ENCODE results near the gene FOXJ3.

FOXJ3 gene

DNA sequence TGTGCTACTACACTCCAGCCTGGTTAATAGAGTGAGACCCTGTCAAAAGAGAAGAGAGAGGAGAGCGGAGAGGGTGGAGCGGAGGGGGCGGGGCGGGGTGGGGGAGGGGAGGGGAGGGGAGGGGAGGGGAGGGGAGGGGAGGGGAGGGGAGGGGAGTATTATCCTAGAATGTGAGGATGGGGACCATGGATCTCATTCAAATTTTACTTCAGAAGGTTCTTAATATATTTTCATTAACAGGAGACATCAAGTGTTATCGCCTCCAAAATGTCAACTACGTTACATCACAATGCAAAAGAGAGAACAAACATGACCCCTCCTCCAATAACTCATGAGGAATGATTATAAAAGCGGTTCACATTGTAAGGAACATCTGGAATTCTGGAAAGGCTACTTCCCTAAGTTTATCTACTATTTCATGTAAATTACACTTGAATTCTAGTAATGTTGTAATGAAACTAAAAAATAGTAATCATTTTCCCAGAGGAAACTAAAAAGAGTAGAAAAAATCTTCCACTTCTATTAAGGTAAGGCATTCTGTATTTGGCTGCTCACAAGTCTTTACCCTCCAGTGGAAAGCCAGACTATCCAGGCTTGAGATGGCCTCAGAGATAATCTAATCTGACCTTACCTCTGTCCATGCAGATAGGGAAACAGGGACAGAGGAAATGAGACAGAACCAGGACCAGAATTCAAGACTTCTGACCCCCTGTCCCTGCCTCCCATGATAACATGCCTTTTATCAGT is 151.7 kb downstream of the FOXJ3 start:
- DNase-seq, result no peak

DNA sequence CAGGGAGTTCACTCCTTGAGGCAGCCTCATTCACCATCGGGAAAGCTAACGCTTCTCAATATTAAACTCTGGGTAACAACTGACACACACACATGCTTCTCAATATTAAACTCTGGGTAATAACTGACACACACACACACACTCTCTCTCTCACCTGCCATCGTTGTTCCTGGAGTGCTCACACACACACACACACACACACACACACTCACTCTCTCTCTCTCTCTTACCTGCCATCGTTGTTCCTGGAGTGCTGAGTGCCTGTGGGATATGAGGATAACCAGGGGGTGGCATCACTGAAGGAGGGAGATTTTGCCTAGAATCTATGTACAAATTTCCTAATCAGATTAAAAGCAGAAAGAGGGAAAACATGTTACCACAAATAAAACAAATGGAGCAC is 153.3 kb downstream of the FOXJ3 start:
- no peak for DNase-seq

DNA sequence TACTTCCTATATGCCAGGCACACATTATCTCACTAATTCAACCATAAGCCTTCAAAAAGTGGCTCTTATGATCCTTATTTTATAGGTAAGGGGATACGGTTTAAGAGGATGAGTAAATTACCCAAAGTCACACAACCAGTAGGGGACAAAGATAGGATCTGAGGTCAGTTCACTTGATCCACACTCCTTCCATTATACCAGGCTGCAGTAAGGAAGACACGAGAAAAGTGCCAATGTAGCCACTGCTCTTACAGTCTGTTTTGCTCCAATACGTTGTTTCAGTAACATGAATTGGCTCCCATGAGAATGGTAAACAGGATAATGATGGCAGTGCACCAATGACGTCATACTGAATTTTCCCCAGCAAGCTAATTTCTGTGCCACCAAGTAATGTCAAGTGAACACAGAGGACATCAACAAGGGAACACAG is 155.1 kb downstream of the FOXJ3 start:
- DNase-seq, result no peak

DNA sequence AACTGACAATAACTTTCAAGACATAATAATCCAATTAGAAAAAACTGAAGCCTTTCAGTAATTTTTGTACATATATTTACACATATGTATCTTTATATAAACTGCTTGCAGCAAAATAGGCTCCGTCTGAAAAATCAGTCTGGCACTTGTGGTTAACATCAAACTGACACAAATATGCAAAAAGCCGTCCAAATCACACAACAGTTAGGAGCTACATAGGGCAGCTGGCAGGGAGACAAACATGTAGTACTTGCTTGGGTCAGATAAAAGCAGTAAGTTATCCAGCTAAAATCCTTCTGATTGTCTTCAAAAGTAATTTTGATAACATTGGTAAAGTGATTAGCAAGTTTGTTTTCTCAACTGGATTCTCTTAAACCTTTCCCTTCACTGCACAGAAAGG is 155.8 kb downstream of the FOXJ3 start:
- DNase-seq, result peak; percentile 51

DNA sequence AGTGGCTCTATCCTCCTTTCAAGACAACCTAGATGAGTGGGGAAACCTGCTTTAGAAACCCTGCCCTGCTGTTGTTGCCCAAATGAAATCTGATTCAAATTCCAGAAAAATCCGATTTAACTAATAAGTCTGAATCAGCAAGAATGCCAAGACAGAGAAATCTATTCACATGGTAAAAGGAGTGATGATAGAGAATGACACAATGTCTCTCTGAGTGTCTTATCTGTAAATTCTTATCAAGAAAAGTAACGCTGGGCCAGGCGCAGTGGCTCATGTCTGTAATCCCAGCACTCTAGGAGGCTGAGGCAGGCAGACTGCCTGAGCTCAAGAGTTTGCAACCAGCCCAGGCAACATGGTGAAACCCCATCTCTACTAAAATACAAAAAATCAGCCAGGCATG is 156.8 kb downstream of the FOXJ3 start:
- DNase-seq, result peak; percentile 76

DNA sequence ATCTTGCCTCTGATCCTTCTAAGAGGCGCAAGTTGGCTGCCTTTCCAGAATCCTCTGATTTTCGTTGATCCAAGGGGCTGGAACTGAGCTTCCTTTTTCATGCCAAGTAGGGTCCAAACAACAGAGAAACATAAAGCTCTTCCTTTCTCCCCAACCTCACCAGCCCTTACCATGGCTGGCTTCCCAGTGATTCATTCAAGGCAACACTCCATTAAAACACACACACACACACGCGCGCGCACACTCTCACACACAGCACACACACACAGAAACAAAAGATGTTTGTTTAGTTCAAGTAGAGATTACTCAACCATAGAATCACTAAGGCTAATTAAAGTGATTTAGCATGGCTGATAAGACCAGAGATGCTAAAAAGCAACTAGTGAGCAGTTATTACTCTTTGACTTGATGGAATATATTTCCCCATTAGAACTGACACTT is 157.5 kb downstream of the FOXJ3 start:
- DNase-seq, result peak; percentile 72

DNA sequence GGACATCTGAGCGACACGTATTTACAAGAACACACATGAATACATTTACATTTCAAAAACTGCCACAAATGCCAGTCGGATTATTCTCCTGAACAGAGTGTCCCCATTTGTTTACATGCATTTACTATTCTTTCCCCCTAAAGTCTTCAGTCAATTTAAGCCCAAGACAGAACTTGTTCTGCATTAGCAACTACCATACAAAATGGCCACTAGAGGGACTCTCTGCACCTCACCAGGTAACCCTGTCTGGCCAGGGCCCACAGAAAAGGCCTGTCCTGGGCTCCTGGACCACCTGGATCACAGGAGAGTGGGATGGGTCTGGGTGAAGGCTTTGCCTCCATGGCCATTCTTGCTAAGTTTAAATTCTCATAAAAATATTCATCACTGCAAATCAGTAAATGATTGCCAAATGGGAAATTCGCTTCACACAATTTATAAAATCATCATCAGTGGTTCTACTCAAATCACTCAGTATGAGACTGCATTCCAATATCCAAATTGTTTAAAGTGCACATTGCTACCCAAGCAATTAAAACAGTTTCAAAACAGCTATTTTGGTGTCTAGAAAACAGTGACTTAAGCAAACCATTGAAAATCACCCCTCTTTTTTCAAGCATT is 158.0 kb downstream of the FOXJ3 start:
- no peak for DNase-seq

DNA sequence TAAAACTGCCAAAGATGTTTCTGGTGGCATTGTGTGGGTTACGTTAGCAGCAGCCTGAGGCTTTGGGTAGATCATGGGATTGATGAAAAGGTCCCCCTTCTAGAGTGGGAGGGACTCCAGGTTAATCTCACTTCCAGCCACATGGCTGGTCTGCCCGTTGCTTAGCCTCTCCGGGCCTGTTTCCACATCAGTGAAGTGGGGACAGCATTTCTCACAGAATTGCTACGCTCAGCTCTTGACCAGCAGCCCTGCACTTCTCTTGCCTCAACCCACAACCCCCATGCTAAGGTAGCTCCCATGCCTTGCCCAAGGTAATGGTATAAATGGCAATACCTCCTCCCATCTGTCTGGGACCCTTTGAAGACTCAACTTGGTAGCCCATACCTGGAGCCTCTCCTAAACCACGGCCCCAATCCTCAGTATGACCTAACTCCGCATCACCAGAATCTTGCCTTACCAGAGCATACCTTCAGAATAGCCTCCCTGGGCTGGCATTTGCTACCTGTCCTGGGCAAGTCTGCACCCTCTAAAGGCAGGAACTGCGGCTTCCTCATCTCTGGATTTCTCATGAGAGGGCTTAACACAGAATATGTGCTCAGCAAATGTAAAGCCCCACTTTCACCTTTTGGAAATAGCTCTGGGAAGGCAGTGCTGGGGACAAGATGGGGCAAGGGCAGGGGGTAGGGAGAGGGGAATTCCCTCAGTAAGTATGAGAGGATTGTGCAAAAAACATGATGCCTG is 159.6 kb downstream of the FOXJ3 start:
- no peak for DNase-seq

DNA sequence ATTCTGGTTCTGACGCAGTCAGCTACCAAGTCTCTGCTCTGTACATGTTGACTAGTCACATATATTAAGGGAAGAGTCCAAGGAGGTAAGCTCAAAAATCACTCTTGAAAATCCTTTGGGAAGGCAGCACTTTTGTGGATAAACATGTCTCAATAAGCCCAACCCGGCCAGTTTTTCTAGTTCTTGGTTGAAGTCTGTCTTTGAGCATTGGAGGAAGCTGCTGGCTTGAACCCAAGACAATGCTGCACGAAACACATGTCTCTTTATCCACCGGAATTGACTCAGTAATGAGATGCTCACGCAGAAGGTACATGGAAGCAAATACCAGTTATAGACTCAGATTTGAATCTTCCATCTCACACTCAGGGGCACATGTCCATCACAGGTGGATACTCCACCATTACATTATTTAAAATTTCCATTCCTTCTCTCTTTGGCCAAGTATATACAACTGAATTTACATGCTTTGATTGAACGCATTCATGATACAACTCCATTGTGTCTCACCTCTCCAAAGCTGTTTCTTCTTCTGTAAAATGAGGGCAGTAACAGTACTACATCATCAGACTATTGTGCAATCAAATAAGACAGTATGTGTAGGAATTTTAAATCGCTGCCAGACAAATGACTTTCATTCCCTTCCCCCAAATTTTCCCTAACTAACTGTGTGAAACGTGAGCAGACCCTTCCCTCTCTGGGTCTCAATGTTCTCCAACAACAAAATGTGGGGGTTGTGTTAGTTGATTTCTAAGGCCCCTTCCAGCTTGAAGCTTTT is 160.9 kb downstream of the FOXJ3 start:
- DNase-seq, result no peak

DNA sequence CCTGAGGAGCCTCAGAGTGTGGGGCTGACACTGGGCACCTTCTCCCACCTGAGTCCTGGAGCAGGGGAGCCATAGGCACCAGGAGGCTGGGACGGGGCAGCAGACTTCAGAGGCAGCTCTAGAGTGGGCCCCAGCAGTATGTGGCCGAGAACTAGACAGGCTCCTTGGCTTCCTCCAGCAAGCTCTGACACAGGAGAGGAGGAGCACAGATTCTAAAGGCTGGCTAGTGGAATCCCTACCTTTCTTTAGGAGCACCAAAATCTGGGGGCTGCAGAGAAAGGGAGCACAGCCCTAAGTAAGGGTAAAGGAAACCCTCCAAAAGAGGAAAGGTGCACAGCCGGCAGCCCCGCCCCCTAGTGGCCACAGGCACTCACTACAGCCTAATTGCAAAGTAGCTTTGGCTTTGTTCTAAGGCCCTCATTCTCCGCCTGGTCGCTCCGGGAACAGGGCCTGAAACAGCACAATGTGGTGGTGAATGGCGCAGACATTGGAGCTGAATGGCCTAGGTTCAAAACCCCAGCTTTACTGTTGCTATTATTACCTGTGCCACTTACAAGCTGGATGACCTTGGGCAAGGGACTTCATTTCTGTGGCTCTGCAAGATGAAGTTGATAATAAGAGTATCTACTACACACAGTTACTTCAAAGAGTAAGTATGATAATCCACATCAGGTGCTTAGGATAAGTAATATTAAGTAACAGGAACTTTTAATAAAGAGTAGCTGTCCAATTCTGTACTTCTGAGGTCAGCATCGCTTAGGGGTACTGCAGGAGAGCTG is 161.7 kb downstream of the FOXJ3 start:
- DNase-seq, result no peak

DNA sequence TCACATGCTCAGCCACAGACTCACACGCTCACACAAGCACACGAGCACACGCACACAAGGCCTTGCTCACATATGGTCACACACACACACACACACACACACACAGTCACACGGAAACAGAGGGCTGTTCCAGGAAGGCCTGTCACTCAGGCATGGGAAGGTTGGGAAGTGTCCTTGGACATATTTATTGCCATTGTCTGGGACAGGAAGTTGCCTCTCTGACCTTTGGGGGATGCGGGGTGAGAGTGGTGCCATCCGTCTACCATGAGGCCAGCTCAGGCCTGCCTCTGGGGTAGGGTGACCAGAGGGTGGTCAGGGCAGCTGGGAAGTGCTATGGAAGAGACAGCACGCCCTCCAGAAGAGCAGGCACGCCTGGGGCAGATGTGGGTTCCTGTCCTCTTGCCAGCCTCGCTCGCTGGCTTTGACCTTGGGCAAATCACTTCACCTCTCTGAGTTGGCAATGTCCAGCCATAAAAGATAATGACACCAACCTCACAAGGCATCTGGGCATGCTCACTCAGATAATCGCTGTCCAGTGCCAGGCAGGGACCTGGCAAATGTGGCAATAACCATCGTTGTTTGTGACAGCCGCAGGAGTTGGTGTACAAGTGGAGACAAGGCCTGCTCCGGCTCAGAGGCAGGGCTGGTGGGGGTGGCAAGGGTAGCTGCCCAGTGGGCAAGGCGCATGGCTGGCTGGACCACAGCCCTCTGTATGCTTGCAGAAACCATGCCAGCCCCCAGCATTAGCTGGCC is 162.5 kb downstream of the FOXJ3 start:
- DNase-seq, result no peak

DNA sequence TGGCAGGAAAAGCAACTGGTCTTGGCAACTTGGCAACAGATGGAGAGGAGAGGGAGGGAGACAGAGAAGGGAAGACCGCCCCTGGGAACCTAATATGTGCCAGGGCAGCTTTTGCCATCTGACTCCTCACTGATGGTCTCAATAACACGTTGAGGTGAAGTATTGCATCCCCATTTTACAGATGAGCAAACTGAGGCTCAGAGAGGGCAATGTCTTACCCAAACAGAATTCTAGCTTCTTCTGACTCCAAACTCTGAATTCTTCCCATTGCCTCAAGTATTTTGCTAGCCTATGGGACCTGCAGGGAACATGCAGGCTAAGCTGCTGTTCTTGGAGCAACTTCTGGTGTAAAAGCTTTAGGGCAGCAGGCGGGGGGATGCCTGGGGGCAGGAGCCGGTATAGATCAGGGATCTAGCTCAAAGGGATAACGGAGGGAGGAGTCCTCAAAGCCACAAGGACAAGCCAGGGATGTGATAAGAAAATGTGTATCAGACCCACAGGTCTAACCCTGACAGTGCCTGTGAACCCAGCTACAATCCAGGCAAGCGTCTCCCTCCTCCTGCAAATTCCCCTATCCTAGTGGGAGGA is 163.3 kb downstream of the FOXJ3 start:
- DNase-seq, result no peak

DNA sequence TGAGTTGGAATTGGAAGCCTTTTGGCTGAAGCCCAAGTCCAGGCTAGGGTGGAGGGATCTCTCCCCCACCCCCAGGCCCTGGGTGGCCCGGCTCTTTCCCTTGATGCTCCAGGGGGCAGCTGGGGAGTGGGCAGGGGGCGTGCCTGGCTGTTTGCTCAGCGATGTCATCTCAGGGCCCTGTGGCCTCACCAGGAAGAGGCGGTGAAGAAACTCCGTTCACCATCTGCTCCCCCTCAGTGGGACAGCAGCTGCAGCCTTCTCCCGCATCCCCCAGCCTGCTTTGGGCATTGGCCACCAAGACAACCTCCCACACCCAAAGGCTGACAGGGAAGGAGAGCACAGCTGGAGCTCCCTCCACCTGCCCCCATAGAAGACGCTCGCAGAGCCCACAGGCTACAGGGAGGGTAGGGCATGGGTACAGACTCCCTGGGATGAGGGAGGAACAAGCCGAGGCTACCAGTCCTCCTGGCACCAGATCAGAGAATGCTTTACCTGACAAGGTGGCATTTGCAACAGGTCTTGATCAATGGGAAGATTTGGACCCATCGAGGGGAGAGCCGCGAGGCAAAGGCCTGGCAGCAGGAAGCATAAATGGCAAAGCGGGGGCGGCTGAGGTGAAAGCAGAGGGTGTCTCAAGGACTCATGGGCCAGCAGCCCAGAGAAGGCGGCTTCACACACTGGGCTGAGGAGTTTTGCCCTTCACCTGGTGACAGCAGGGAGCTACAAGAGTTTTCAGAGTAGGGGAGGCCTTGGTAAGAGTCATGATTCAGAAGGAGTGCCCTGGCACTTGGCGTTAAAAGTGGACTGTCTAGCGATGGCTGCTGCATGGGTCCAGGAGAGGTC is 164.0 kb downstream of the FOXJ3 start:
- DNase-seq, result no peak

DNA sequence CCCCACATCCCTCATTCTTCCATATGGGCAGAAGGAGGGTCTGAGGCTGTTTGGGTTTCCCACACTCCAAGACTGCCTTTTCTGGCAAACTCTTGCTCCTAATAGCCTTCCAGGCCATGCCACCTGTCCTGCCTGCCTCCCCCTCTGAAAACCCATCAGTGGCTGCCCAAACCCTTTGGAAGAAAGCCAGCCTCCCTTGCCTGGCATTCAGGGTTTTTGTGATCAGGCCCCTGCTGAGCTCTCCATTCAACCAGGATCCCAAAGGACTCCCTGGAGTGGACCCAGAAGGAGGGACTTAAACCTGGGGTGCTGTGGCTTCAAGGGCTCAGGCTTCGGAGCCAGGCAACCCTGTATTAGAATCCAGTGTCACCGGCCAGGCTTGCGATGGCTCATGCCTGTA is 166.3 kb downstream of the FOXJ3 start:
- DNase-seq, result no peak

DNA sequence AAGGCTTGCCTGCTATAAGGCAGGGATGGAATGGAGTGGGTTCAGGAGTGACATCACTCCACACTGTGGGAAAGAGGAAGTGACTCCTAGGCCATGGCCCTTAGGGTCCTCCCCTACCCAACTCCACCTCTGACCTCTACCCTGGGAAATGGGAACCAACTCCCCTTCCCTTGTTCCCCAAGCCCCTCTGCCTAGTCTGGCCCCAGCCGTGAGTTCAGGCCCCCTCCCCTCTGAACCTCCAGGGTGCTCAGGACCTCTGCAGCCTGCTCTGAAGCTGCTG is 166.7 kb downstream of the FOXJ3 start:
- DNase-seq, result no peak

DNA sequence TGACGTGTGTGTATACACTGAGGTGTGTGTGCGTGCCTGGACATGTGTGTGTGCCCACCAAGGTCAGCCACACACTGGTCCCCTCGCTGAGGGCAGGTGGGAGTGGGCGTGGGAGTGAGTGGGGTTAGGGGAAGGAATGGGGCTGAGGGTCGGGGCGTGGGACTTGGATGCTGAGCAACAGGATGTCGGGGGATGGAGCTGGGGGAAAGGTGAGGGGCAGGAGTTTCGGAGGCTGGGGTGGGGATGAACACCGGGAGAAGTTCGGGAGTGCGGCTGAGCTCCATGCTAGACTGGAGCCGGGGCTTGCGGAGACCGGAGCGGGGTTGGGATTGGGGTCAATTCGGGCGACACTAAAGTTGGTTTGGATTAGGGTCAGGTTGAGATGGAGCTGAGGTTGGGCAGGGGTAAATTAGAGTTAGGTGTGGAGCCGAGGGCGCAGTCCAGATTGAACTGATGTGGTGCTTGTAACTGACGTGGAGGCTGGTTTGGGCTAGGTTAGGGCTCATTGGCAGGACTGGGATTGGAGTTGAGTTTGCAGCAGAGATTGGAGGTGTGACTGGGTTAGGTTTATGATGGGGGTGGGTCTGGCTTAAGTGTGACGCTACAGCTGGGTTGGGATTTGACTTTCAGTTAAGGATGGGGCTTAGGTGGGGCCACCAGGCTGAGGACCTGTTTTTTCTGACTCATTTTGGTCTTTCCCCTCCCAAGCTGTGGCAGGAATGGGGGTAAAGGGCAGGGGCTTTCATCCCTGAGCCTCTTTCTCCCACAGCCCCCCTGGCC is 167.2 kb downstream of the FOXJ3 start:
- no peak for DNase-seq

DNA sequence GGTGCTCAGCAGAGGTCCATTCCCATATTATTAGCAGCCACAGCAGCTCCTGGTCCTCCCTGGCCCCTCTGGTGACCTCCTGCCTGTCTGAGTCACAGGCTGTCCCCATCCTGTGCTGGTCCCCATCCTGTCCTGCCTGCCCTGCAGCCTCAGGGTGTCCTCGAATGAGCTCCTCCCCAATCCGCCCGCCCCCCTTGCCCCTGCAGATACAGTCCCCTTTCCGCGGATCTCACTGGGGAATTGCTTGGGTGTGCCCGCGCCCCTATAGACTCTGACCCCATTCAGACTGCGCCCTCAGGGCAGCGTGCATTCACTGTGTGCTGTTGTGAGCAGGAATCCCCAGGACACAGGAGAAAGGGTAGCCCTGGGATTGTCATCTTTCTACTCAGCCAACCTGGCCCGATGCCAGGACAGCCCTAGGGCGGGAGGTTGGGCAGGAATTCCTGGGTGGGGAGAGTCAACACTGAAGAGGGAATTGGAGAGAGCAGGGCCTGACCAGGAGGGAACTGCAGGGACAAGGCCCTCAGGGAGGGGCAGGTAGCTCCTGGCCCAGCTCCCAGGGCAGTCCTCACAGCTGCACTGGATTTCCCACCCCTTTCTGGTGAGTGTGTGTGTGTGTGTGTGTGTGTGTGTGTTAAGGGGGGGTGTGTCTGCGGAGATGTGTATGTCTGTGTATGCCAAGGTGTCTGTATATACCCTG is 169.4 kb downstream of the FOXJ3 start:
- DNase-seq, result peak; percentile 75

DNA sequence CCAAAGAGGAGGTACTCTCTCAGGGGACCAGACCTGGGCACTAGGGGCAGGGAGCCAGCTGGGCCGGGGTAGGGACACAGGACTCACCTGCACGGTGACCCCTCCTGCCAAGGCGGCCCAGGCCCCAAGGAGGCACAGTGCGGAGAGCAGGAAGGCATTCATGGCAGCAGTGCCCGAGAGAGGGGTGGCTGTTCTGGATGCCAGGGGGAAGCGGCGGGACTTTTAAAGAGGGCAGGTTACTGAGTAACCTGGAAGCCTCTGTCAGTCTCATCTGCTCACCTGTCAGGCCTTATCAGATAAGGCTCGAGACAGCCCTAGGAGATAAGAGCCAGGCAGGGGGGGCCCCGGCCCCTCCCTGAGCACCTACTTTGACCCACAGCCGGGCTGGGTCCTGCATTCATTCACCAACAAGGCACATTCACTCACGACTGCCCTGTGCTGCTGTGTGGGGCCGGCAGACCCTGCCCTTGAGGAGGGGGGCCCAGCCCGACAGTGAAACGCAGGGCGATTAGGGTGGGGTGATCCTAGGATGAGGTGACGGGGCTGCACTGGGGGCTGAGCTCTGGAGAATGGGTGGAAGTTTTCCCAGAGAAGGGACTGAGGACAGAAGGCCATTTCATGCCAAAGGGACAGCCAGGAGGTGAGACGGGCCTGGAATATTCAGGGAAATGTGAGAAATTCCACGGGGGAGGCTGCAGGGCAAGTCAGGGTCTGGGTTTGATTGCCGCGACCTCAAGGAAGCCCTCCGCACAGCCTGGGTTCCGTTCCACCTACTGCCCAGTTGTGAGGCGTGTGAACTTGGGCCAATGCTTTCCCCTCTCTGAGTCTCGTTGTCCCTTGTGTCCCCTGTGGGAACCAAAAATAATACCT is 170.2 kb downstream of the FOXJ3 start, which contains the start of gene GUCA2A:
Gene GUCA2A (minus strand): TSS at position 195 of the 870 bp plus-strand sequence. CDS start 33 bp downstream, at position 162.
- no peak for DNase-seq
